NCI-H1417 (cell line): Measurements from ENCODE around the gene LAMP1.
A peak's percentile ranks its signal among the peaks of the same experiment; 100 is the strongest.
"Not testable (repeated sequence)": the region's sequence is repeated elsewhere in the genome, so short reads cannot be mapped to it uniquely, and the experiment has no call there.

ENCODE experiments used
- DNase-seq, 3 experiments: peaks; one replicate each; lab custom pipeline; 2025; lab: John Stamatoyannopoulos, UW

The LAMP1 gene

DNA sequence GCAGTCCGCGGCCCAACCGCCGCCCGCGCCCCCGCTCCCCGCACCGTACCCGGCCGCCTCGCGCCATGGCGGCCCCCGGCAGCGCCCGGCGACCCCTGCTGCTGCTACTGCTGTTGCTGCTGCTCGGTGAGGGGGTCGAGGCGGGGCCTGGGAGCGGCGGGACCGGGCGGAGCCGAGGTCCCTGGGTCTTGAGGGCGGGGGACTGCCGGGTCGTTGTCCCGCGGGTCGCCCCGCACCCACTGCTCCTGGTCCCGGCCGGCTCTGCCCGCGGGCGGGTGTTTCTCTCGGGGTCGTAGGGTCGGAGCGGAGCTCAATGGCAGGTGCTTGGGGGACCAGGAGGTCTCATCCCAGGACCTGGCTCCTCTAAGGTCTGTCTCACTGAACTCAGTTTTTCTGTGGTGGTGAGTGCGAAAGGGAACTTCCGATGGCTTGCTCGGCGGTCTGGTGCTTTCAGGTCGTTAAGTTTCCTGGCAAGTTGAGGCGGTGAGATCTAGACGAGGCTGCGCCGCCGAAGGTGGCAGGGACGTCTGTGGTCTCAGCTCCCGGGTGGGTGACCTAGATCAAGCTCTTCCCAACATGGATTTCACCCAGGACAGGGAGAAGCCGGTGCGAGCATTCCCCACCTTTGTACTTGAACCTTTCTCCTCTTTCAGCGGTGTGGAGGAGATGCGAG lies 467 bp downstream of the LAMP1 start:
- peak in 2 of 3 experiments; percentile 59 to 63 for DNase-seq

DNA sequence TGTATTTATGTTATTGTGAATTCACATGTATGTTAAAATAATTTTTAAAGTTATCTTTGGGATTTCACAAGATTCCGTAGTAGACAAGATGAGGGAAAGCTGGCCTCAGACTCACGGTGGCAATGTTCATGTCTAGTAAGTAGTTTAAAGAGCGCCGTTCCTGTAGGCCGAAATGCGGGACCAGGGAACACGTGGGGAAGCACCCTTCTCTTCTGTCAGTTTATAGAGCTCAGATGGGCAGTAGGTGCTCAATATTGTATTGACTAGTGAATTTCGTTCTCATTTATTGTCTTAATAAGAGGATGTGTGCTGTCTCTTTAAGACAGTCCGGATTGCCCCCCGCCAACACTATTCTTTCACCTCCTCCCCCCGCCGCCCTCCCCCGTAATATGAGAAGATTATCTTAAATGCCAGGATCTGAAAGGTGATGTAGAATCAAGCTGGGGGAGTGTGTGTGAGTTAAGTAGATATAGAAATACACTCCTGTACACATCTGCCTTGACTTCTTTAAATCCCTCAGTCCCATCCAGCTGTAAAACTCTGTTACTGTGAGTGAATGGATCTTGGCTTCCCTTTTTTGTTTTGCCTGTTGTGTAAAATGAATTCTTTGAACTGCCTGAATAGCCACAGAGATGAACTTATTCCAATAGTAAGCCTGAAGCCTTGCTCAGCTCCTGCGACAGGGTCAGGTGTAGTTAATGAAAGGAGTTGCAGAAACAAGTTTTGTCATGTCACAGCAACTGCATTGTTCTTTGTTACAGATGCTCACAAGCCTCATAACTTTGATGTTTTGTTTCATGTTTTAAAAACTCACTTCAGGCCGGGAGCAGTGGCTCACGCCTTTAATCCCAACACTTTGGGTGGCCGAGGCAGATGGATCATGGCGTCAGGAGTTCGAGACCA lies 1.3 kb downstream of the LAMP1 start:
- peak in 1 of 3 experiments; percentile 30 for DNase-seq

DNA sequence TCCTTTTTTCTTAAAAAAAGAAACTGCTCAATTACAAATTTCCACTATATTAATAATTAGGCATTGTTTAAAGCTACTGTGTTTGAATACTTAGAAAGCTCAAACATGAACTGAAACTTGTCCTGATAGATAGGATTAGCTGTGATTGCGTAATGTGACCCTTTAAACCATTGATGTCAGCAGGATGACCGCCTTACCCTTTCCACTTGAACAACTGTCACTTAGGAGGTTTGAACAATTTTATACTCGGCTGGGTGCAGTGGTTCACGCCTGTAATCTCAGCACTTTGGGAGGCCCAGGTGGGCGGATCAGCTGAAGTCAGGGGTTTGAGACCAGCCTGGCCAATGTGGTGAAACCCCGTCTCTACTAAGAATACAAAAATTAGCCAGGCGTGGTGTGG lies 2.9 kb downstream of the LAMP1 start:
- no peak for DNase-seq

- DNase-seq = no peak
These were observed 5.9 kb downstream of the LAMP1 start for GRCh38 chr13:113302986-113303385.

GRCh38 chr13:113304121-113304520 lies 7.1 kb downstream of the LAMP1 start:
- DNase-seq = no peak

GRCh38 chr13:113305208-113305607 lies 8.2 kb downstream of the LAMP1 start:
- DNase-seq = peak in 1 of 3 experiments; percentile 35

GRCh38 chr13:113307491-113307890 lies 10.5 kb downstream of the LAMP1 start:
- DNase-seq = no peak

DNA sequence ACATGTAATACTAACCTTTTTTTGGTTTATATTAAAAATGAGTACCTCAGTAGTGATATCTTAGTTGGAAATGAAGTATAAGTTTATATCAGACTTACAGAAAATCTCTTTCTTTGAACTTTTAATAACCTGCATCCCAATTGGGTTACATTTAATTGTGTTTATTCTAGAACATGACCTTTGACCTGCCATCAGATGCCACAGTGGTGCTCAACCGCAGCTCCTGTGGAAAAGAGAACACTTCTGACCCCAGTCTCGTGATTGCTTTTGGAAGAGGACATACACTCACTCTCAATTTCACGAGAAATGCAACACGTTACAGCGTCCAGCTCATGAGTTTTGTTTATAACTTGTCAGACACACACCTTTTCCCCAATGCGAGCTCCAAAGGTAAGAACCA lies 12.4 kb downstream of the LAMP1 start:
- DNase-seq = no peak

- not testable (repeated sequence) for DNase-seq
These were observed 17.1 kb downstream of the LAMP1 start for GRCh38 chr13:113314112-113314511.

GRCh38 chr13:113314895-113315470 lies 17.9 kb downstream of the LAMP1 start:
- not testable (repeated sequence) for DNase-seq

GRCh38 chr13:113315992-113316391 lies 19.0 kb downstream of the LAMP1 start:
- DNase-seq = no peak

GRCh38 chr13:113317031-113317430 lies 20.0 kb downstream of the LAMP1 start:
- no peak for DNase-seq

DNA sequence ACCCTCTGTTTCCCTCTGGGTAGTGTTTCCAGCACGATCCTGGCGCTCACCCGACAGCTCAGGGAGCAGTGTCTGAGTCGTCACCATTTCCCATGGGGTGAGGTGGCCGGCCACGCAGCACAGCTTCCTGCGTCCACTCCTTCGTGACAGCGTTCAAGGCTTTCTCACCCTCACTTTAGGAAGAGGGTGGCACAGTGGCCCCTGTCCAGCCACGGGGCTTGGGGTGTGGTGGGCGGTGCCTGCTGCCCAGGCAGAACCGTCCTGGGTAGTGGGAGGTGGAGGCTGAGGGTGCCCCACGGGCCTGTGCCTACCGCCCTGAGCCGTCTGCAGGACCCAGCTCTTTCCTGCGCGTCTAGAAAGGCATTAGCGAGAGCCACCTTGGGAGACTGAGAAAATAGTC lies 21.9 kb downstream of the LAMP1 start:
- no peak for DNase-seq

GRCh38 chr13:113319371-113319770 lies 22.3 kb downstream of the LAMP1 start:
- DNase-seq = no peak

DNA sequence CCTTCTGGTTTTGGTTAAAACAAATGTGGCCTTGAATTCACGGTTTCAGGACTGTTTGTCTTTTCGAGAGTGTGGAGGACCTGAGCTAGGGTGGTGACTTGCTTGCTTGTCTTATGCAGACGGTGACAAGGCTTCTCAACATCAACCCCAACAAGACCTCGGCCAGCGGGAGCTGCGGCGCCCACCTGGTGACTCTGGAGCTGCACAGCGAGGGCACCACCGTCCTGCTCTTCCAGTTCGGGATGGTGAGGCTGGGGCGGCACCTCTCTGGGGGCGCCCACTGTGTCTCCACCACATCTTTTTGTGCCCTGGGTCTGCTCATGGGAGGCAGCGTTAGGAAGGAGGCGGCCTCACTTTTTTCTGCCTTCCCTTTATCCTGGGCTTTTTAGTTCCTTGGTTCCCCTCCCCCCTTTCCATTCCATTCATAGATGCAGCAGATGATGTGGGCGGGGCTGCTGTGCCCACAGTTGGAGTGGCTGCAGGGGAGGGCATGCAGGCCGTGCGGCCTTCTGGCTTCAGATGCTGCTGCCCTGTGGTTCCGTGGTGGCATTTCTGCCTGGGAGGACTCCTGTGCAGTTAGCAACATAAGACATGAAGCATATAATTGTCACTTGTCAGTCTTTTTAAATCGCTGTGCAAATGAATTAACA lies 23.3 kb downstream of the LAMP1 start:
- no peak for DNase-seq

DNA sequence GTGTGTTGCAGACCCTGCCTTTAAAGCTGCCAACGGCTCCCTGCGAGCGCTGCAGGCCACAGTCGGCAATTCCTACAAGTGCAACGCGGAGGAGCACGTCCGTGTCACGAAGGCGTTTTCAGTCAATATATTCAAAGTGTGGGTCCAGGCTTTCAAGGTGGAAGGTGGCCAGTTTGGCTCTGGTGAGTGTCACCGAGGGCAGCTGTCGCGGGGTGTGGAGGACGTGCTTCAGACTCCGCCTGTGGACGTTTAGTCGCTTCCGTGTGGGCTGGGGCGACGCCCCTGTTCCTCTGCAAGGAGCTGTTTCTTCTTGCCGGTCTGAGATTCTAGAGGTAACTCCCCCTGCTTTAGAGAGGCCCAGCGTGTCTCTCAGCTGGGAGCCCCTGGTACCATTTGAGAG lies 24.5 kb downstream of the LAMP1 start:
- DNase-seq = no peak

DNA sequence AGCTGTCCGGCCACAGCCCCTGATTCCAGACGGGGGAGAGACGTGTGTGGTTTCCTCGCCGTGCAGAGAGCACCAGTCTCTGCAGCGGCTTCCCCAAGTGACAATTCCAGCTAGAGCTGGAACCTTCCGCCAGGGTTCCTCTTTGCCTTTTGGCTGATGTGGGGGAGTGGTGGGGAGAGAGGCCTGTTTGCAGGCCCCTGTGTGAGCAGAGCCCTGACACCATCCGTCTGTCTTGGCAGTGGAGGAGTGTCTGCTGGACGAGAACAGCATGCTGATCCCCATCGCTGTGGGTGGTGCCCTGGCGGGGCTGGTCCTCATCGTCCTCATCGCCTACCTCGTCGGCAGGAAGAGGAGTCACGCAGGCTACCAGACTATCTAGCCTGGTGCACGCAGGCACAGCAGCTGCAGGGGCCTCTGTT lies 25.0 kb downstream of the LAMP1 start:
- no peak for DNase-seq

- DNase-seq = no peak
These were observed 26.0 kb downstream of the LAMP1 start for GRCh38 chr13:113322890-113323651.

DNA sequence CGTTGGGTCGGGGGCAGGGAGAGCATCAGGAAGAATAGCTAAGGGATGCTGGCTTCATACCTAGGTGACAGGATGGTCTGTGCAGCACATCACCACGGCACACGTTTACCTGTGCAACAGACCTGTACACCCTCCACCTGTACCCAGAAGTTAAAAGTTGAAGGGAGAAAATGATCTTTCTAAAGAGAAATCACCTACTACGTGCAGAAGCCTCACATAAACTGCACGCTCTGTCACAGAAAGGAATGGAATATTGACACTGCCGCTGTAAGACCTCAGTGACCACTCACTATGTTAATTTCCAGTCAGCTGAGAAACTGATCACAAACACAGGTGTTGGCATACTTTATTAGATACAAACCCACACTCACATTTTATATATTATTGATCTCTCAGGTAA lies 26.8 kb downstream of the LAMP1 start:
- no peak for DNase-seq

DNA sequence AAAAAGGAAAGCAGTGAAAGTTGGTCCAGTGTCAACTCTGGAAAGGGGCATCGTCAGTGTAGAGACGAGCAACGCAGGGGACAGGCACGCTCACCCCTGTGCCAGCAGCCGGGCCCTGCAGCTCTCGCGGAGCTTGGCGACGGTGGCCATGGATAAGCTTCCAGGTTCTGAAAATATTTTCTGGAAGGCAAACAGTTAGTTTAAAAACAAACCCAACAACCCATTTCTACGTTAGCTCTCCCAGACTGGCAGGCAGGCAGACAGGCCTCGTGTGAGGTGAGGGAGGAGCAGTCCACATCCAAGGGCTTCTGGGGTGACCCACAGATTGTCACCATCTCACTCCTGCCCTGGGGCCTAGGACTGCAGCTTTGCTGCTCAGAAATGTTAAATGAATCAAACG lies 27.4 kb downstream of the LAMP1 start:
- DNase-seq = no peak

DNA sequence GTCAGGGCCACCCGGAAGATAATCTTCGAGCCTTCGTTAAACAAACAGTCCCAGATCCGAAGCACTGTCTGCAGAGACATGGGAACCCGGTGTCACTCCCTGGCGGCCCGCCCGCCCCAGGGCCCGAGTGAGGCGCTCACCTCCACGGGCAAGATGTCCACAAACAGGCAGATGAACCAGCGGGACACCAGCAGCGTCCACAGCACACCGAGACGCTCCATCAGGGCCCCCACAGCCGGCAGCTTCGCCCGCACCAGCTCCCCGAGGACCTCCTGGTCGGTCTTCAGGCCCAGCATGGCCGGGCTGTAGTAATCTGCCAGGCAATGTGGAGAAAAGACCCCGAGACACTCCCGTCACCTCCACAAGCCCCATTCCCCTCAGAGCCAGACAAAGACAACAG lies 28.7 kb downstream of the LAMP1 start:
- no peak for DNase-seq

DNA sequence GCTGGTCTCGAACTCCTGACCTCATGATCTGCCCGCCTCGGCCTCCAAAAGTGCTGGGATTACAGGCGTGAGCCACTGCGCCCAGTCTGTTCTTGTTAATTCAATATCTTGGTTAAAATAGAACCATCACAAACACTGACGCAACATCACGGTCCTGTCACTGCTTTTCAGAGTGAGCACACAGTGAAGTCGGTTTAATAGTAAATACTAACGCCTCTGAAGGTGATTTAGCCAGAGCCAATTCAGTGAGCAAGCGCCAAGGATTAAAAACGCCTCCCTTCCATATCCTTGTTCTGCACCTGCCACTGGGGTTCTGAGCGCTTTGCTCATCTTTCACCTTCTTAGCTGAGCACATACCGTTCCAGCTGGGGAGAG lies 30.3 kb downstream of the LAMP1 start:
- DNase-seq = peak in 1 of 3 experiments; percentile 52
